ENCODE measurements around the gene NFKB1.

NFKB1 gene

GRCh38 chr4:102633100-102633499 is 131.9 kb downstream of the NFKB1 start:
- no peak for DNase-seq

GRCh38 chr4:102637391-102637790 is 136.2 kb downstream of the NFKB1 start:
- no peak for DNase-seq

- DNase-seq = no peak
Measured at GRCh38 chr4:102638621-102639020, 137.5 kb downstream of the NFKB1 start.

GRCh38 chr4:102639598-102639997 is 138.4 kb downstream of the NFKB1 start:
- no peak for DNase-seq

GRCh38 chr4:102640669-102641068 is 139.5 kb downstream of the NFKB1 start:
- no peak for DNase-seq

- DNase-seq = no peak
Measured at GRCh38 chr4:102641793-102642192, 140.6 kb downstream of the NFKB1 start.

- DNase-seq = no peak
Measured at GRCh38 chr4:102642631-102643298, 141.6 kb downstream of the NFKB1 start.

GRCh38 chr4:102647117-102647516 is 146.0 kb downstream of the NFKB1 start:
- DNase-seq = no peak

- no peak for DNase-seq
Measured at GRCh38 chr4:102657206-102657605, 156.0 kb downstream of the NFKB1 start.

GRCh38 chr4:102663073-102663472 is 161.9 kb downstream of the NFKB1 start:
- DNase-seq = no peak

GRCh38 chr4:102665527-102665926 is 164.4 kb downstream of the NFKB1 start:
- no peak for DNase-seq
